NCI-H2029 treated with DMSO at 0.1 percent for 48 hours (cell line): Measurements from ENCODE around the gene CXCL14.

Experiments used
- DNase-seq: peaks from one replicate; lab custom pipeline; 2025; lab: John Stamatoyannopoulos, UW

The CXCL14 gene

GRCh38 chr5:135596157-135596763 lies 17.5 kb upstream of the CXCL14 start:
- DNase-seq = no peak

- DNase-seq = no peak
Measured at GRCh38 chr5:135594416-135594960, 15.7 kb upstream of the CXCL14 start.

GRCh38 chr5:135593886-135594285 lies 15.1 kb upstream of the CXCL14 start:
- no peak for DNase-seq

- no peak for DNase-seq
Measured at GRCh38 chr5:135593141-135593540, 14.3 kb upstream of the CXCL14 start.

- no peak for DNase-seq
Measured at GRCh38 chr5:135592312-135593045, 13.7 kb upstream of the CXCL14 start.

- DNase-seq = no peak
Measured at GRCh38 chr5:135591277-135591676, 12.5 kb upstream of the CXCL14 start.

- no peak for DNase-seq
Measured at GRCh38 chr5:135589152-135589551, 10.4 kb upstream of the CXCL14 start.

- no peak for DNase-seq
Measured at GRCh38 chr5:135587721-135588663, 9.2 kb upstream of the CXCL14 start.

- DNase-seq = no peak
Measured at GRCh38 chr5:135584918-135585317, 6.1 kb upstream of the CXCL14 start.

- DNase-seq = no peak
Measured at GRCh38 chr5:135584276-135584675, 5.5 kb upstream of the CXCL14 start.

GRCh38 chr5:135582099-135582781 lies 3.4 kb upstream of the CXCL14 start:
- no peak for DNase-seq

GRCh38 chr5:135578305-135578684 lies 496 bp downstream of the CXCL14 start:
- no peak for DNase-seq

- no peak for DNase-seq
Measured at GRCh38 chr5:135577421-135577820, 1.4 kb downstream of the CXCL14 start.

GRCh38 chr5:135576075-135576599 lies 2.7 kb downstream of the CXCL14 start:
- DNase-seq = no peak

GRCh38 chr5:135574493-135574892 lies 4.3 kb downstream of the CXCL14 start:
- no peak for DNase-seq

- DNase-seq = no peak
Measured at GRCh38 chr5:135571902-135572301, 6.9 kb downstream of the CXCL14 start.

- no peak for DNase-seq
Measured at GRCh38 chr5:135571066-135571609, 7.7 kb downstream of the CXCL14 start.

GRCh38 chr5:135570453-135570764 lies 8.4 kb downstream of the CXCL14 start:
- no peak for DNase-seq

GRCh38 chr5:135569755-135570452 lies 8.9 kb downstream of the CXCL14 start:
- DNase-seq = peak; percentile 41

GRCh38 chr5:135568923-135569360 lies 9.8 kb downstream of the CXCL14 start:
- no peak for DNase-seq

- DNase-seq = no peak
Measured at GRCh38 chr5:135568246-135568645, 10.5 kb downstream of the CXCL14 start.
